Activated CD8-positive, alpha-beta memory T cell treated with anti-CD3 and anti-CD28 coated beads, Interleukin-2, amount 50 U/mL, for 1 hour (primary cell): Measurements from ENCODE around the gene CFAP20.
A peak's percentile ranks its signal among the peaks of the same experiment; 100 is the strongest.

Source experiments
- DNase-seq: peaks from one replicate; pipeline ENCODE4 v3.0.0-alpha.2; 2020; ENCODE audit errors: extremely low read depth

Gene CFAP20

DNA sequence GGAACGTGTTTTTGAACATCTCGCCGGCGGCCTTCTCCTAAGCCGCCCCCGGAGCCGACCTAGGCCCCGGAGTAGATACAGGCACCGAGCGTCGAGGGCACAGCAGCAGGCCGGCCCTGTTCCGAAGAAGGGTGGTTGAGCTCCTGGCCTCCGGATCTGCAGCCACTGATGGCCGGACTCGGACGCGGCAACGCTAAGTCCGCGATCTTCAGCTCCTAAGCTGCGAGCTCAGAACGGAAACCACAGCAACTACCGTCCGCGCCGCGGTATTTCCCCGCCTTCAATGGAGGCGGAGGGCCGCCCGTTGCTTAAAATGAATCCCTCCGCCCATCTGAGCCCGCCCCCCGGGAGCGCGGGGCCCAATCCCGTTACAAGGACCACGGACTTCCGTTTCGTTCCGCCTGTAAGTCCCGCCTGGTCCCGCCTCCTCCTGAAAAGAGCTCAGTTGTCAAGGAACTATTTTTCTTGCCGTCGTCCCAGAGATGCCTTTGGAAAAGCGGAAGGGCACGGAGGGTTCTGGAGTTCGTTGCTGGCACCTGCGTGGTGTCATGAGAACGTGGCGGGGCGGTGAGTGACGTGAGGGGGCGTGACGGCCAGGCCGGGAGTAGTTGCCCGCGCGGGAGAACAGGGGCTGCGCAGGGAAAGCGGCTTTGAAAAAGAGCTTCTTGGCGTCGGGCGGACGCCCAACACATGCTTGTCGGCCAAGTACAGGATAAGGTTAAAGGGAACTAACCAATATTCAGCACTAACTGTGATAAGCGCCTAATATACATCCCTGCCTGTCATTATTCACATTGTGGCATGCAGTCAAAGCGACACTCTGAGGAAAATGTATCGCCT is at the start of gene CFAP20:
Gene CFAP20 (minus strand): TSS at position 285 of the 840 bp plus-strand sequence. CDS start 266 bp downstream, at position 19.
- DNase-seq: peak; percentile 95

DNA sequence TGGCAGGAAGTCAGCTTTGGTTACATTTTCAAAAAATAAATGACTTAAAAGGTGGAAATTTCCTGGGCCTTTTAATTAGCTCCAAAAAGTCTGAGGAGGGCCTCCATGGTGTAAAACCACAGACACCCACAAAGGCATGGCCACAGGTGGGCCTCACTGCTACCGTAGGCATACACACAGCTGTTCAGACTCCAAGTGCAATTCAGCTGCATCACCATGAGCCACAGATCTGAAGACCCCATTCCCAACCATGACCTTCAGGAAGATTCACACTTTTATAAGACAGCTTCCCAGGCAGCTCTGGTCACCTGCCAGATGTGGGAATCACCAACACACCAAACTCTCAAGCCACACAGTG is 48.2 kb upstream of the CFAP20 start:
- DNase-seq: no peak

GRCh38 chr16:58176608-58177352 is 47.6 kb upstream of the CFAP20 start:
- no peak for DNase-seq

DNA sequence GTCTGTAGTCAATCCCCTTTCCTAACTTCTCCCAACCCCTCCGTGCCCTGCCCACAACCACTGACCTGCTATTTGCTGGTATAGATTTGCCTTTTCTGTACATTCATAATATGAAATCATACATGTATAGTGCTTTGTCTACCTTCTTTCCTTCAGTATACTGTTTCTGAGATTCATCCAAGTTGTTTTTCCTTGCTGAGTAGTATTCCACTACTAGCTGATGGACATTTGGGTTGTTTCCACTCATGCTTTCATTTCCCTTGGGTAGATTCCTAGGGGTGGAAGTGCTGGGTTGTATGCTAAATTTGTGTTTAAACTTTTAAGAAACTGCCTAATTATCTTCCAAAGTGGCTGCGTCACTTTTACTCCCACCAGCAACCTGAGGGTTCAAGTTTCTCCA is 41.0 kb upstream of the CFAP20 start:
- no peak for DNase-seq

- DNase-seq: no peak
These were observed 31.7 kb upstream of the CFAP20 start for GRCh38 chr16:58160855-58161254.

DNA sequence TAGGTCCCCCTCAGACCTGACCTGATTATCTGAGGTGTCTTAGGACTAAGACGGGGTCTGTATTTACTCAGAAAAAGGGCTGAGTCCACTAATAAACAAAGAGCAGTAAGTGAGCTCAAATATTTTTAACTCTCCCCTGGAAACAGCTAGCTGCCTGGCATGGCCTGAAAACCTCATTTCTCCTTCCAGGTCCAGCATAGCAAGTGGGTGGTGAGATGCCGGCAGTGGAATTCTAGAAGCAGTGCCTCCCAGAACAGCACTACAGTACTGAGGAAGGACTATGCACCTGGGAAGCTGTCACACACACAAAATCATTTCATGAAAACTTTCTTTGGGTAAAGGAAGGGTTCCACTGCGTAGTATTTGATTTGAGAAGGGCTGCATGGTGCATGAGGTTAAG is 29.5 kb upstream of the CFAP20 start:
- no peak for DNase-seq

- DNase-seq: no peak
These were observed 28.9 kb upstream of the CFAP20 start for GRCh38 chr16:58157951-58158540.

DNA sequence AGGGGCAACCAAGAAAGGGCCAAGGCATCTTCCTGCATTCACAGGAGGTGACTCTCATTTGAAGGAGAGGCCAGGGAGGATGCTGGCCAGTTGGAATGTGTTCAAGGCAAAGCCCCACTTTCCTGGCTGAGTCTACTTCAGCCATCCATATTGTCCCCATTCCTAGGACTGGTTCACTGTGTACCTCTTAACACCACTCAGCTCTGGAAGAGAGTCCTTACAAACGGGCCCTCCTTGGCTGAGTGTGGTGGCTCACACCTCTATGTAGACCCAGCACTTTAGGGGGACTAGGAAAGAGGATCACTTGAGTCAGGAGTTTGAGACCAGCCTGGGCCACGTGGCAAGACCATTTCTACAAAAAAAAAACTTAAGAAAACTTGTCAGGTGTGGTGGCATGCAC is 28.1 kb upstream of the CFAP20 start:
- no peak for DNase-seq

GRCh38 chr16:58155839-58156238 is 26.7 kb upstream of the CFAP20 start:
- DNase-seq: no peak

- no peak for DNase-seq
These were observed 25.2 kb upstream of the CFAP20 start for GRCh38 chr16:58154345-58154744.

- DNase-seq: no peak
These were observed 23.2 kb upstream of the CFAP20 start for GRCh38 chr16:58152246-58152868.

DNA sequence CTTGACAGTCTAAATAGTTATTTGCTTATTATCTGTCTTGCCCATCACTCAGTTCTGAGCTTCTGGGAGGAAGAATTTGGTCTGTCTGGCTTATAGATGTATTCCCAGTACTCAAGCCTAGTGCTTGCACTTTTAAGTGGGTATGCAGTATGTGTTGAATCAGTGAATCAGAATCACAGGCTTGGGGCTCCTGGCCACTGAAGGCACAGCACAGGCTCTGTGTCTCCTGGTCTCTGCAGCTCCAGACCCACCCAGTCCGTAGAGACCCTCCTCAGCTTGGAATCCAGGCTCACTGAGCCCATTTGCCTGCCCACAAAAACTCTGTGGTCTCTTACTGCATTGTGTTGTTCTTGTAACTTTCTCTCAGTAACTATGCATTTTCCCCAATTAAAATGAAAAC is 19.3 kb upstream of the CFAP20 start:
- DNase-seq: no peak

DNA sequence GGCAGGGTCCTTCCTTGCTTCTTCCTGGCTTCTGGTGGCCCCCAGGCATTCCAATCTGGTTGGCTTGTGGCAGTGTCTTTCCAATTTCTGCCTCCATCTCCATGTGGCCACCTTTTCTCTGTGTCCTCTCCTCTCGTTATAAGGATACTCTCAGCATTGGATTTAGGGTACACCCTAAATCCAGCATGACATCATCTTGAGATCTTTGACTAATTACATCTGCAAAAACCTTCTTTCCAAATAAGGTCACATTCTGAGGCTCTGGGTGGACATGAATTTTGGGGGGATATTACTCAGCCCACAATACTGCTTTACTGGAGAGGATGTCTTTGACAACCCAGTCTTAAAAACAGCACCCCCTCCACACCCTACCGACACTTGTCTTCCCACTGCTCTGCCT is 18.9 kb upstream of the CFAP20 start:
- no peak for DNase-seq

- DNase-seq: no peak
These were observed 9.7 kb upstream of the CFAP20 start for GRCh38 chr16:58138852-58139251.

GRCh38 chr16:58137581-58137980 is 8.4 kb upstream of the CFAP20 start:
- no peak for DNase-seq

DNA sequence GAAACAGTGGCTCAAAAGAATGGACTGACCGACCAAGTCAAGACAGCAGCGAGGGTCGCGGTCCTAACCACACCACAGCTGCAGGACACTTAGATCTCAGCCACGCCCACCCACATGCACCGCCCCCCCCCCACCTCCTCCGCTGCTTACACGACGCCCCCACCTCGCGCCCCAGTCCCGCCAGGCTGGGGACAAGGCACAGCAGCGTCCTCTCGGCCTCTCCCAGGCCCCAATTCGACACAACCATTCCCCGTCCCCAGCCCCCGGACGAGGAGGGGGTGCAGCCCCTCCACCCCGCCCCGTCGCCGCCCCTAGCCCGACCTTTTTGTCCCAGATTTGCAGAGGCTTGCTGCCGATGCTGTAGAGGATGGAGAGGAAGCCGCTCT is 477 bp downstream of the CFAP20 start:
- DNase-seq: no peak

GRCh38 chr16:58128181-58128631 is 975 bp downstream of the CFAP20 start:
- no peak for DNase-seq

DNA sequence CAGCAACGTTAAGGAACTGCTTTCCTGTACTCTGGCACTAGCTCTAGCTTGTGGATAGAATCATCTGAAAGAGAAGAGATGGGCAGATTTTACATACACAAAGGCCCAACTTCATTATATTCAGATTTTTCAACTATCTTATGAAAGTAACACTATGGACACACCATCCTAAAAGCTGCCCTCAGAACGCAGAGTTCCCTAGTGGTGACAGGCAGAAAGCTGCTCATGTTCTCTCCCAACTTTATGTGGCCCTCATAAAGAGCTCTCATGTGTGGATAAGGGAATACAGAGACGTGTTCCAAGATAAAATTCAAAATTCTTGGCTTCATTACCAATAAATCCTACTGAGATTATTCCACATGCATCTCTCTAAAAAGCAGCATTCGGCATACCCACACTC is 1.5 kb downstream of the CFAP20 start:
- DNase-seq: no peak

DNA sequence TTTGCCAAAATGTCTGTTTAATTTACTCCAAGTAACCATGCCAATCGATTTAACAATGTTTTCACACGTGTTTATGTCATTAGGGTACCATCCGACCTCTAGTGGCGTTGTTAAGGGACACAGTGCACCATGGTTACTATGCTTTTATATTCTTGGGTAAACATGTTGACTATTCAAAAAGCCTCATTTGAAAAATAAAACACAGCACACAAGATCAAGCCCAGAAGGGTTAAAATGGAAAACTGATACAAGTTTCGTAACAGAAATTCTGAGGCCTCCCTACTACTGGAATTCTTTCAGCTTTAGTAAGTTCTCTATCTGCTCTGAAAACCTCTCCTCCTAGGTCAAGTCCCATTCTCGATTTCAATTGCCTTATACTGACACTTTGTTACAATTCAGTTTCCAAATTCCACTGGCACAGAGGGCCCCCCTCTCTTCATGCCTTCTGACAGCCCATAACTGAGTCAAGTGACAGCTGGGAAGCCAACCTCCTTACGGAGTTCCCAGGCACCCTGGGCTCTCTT is 2.1 kb downstream of the CFAP20 start:
- no peak for DNase-seq

DNA sequence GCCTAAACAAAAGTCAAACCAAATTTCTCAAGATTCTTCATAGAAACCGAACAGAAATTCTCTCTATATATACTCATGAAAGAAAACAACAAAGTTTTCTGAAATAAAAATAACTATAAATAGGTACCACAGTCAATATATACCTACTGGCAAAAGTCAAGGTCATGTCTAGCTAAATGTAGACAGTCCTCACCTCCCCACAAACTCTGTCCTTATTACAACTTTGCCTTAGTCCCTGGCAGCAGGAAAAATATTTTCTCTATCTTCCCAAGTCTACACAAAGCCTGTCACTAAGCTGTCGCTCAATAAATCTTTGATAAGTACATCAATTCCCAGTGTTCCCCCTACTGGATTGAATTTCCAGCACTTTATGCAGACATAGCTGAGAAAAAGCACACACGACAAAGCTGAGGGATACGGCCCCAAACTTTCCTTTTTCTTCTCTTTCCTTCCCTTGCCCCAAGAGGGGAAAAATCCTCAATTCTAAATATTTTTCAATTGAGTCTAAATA is 2.7 kb downstream of the CFAP20 start:
- no peak for DNase-seq

- DNase-seq: no peak
These were observed 3.3 kb downstream of the CFAP20 start for GRCh38 chr16:58125781-58126335.

DNA sequence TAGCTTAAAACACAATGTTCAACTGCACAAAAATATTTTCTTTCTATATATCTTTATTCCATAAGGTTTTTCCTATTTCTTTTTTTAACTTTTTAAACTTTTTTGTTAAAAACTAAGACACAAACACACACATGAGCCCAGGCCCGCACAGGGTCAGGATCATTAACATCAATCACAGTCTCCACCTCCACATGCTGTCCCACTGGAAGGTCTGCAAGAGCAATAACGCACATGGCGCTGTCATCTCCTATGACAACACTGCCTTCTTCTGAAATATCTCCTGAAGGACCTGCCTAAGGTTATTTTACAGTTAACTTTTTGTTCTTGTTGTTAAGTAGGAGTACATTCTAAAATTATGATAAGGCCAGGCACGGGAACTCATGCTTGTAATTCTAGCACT is 4.1 kb downstream of the CFAP20 start:
- DNase-seq: no peak
